B cell (primary cell): Measurements from ENCODE around the gene SYCP2. TPM values are rescaled to one million over a fixed set of nuclear protein-coding genes. Genes with fewer than 3 reads are reported as not detected.

Source experiments
- ATAC-seq: fragments of 200-7000 bp; cut with Tn5 transposase; one replicate; pipeline ENCODE4 v1.10.0; 2021; ENCODE audit warnings: low read depth, mild to moderate bottlenecking, moderate number of reproducible peaks, moderate library complexity
- CTCF ChIA-PET: fragments of 350-600 bp; sonication (Branson Sonifier 250); formaldehyde crosslinking; loops from one replicate; lab custom pipeline; 2021; ENCODE audit warnings: antibody characterized with exemption, inconsistent platforms; lab: Charles Lee
- POLR2A ChIA-PET: fragments of 350-600 bp; sonication (Branson Sonifier 250); formaldehyde crosslinking; loops from one replicate; lab custom pipeline; 2021; ENCODE audit warnings: antibody characterized with exemption; lab: Charles Lee
- DNase-seq: peaks from one replicate; pipeline ENCODE4 v3.0.0; 2013
- H2AFZ ChIP-seq: 2 replicates; pipeline ENCODE4 v1.6.1; 2012; ENCODE audit warnings: mild to moderate bottlenecking, low read depth, low read length; ENCODE audit not compliant: insufficient read depth, poor library complexity, severe bottlenecking
- H3K27ac ChIP-seq, 2 donors: 1 replicate in 1 of 2; 2 replicates in 1 of 2; pipeline ENCODE4 v1.5.1; 2012 to 2013; ENCODE audit warnings: low read length in 2 of 2, mild to moderate bottlenecking in 2 of 2, moderate library complexity in 1 of 2
- H3K27me3 ChIP-seq, 4 experiments: fragments of 200-600 bp in 1 of 4; sonication (generic) in 1 of 4; replicated peaks in 1 of 4; 1 replicate in 2 of 4; 2 replicates in 2 of 4; pipeline versions ENCODE4 v1.6.1 to v1.7.0; 2013 to 2016; ENCODE audit warnings: low read length in 3 of 4, mild to moderate bottlenecking in 2 of 4, mixed read lengths in 1 of 4, moderate library complexity in 1 of 4; ENCODE audit not compliant: insufficient read depth in 4 of 4, control insufficient read depth in 3 of 4; ENCODE audit errors: control extremely low read depth in 1 of 4
- H3K36me3 ChIP-seq, 2 experiments: replicated peaks in 1 of 2; 1 replicate in 1 of 2; 2 replicates in 1 of 2; pipeline versions ENCODE4 v1.6.1 to v1.7.1; 2013; ENCODE audit warnings: low read length in 1 of 2; ENCODE audit not compliant: insufficient read depth in 2 of 2, control insufficient read depth in 1 of 2; ENCODE audit errors: control extremely low read depth in 1 of 2, extremely low read depth in 1 of 2
- H3K4me1 ChIP-seq, 2 donors: fragments of 200-600 bp in 1 of 2; sonication (generic) in 1 of 2; 1 replicate in 1 of 2; 2 replicates in 1 of 2; pipeline versions ENCODE4 v1.5.1 to v1.6.1; 2013 to 2017; ENCODE audit warnings: low read length in 2 of 2; ENCODE audit not compliant: control insufficient read depth in 2 of 2, insufficient read depth in 2 of 2
- H3K4me2 ChIP-seq: replicated peaks from 2 replicates; pipeline ENCODE3; 2012; ENCODE audit warnings: mild to moderate bottlenecking, low read depth, low read length; ENCODE audit not compliant: poor library complexity, severe bottlenecking
- H3K4me3 ChIP-seq, 5 experiments: fragments of 200-600 bp in 1 of 5; sonication (generic) in 1 of 5; 1 replicate in 3 of 5; 2 replicates in 2 of 5; pipeline versions ENCODE4 v1.5.1 to v1.7.0; 2011 to 2016; ENCODE audit warnings: low read length in 4 of 5, mild to moderate bottlenecking in 4 of 5, low read depth in 2 of 5, control low read depth in 1 of 5, moderate library complexity in 1 of 5; ENCODE audit not compliant: insufficient read depth in 1 of 5; ENCODE audit errors: control extremely low read depth in 1 of 5, extremely low read depth in 1 of 5
- H3K79me2 ChIP-seq: fragments of 200-600 bp; sonication (generic); one replicate; pipeline ENCODE4 v1.6.0; 2016; ENCODE audit warnings: low read length; ENCODE audit not compliant: control insufficient read depth, insufficient read depth
- H3K9ac ChIP-seq: fragments of 200-600 bp; sonication (generic); 2 replicates; pipeline ENCODE4 v1.6.1; 2017; ENCODE audit warnings: mild to moderate bottlenecking, low read length, moderate library complexity
- H3K9me3 ChIP-seq, 3 donors: one replicate each; pipeline versions ENCODE4 v1.6.1 to v1.7.1; 2013; ENCODE audit warnings: low read length in 2 of 3; ENCODE audit not compliant: control insufficient read depth in 2 of 3, insufficient read depth in 1 of 3; ENCODE audit errors: control extremely low read depth in 1 of 3
- H4K20me1 ChIP-seq: 2 replicates; pipeline ENCODE4 v1.6.0; 2012; ENCODE audit warnings: mild to moderate bottlenecking, low read length; ENCODE audit not compliant: insufficient read depth, control insufficient read depth, poor library complexity, severe bottlenecking
- H3K27ac Mint-ChIP-seq: one replicate; pipeline ENCODE4 v1.8.0; 2021; ENCODE audit warnings: mixed read lengths
- H3K27me3 Mint-ChIP-seq: one replicate; pipeline ENCODE4 v1.8.0; 2021; ENCODE audit warnings: mixed read lengths
- H3K4me1 Mint-ChIP-seq: one replicate; pipeline ENCODE4 v1.8.0; 2021; ENCODE audit warnings: mixed read lengths
- H3K4me3 Mint-ChIP-seq: one replicate; pipeline ENCODE4 v1.8.0; 2021; ENCODE audit warnings: mixed read lengths
- H3K9me3 Mint-ChIP-seq: one replicate; pipeline ENCODE4 v1.8.0; 2022; ENCODE audit warnings: mixed read lengths; ENCODE audit not compliant: insufficient read depth
- EZH2 ChIP-seq: IDR thresholded peaks from 2 replicates; pipeline ENCODE4 v1.6.1; 2012; ENCODE audit warnings: borderline replicate concordance, low read depth, mild to moderate bottlenecking, moderate library complexity, low read length; ENCODE audit not compliant: insufficient read depth, poor library complexity, severe bottlenecking
- WGBS: methylation state at CpG from one replicate; pipeline ENCODE4 v1.1.5; 2013; ENCODE audit warnings: missing lambda C conversion rate; ENCODE audit not compliant: insufficient coverage; 5-methylcytosine and 5-hydroxymethylcytosine counted together
- intact Hi-C: fragments of 100-400 bp; cut with micrococcal nuclease; formaldehyde crosslinking; loops from one replicate; pipeline ENCODE4 v1.10.0; 2022
- polyA plus RNA-seq: library from polyadenylated mRNA; depleted of rRNA; stranded (reverse); fragments of >200 nt; gene quantifications from 2 replicates; pipeline ENCODE4 v1.2.3, GENCODE V29; 2012
- total RNA-seq, 2 donors: library from RNA; stranded (reverse); fragments of 120-200 nt in 1 of 2; gene quantifications; 1 replicate in 1 of 2; 2 replicates in 1 of 2; pipeline versions ENCODE4 v1.2.3 to v1.2.4, GENCODE V29; 2013 to 2022
- TF ChIP-seq, protein P1 (sequence below): fragments of 200-600 bp; IDR thresholded peaks from one replicate; pipeline ENCODE4 v1.8.0; 2022; ENCODE audit warnings: antibody characterized with exemption, mild to moderate bottlenecking

The SYCP2 gene
- total and polyA plus RNA-seq, 2 donors (not counting 1 experiment from before 2014, with no cell fraction given), result 0.98 to 4.5 TPM

- H3K4me1 Mint-ChIP-seq, result no peaks in the 10 kb centered on the region
These were observed 101.5 kb downstream of the SYCP2 start for GRCh38 chr20:59831916-59832270.

DNA sequence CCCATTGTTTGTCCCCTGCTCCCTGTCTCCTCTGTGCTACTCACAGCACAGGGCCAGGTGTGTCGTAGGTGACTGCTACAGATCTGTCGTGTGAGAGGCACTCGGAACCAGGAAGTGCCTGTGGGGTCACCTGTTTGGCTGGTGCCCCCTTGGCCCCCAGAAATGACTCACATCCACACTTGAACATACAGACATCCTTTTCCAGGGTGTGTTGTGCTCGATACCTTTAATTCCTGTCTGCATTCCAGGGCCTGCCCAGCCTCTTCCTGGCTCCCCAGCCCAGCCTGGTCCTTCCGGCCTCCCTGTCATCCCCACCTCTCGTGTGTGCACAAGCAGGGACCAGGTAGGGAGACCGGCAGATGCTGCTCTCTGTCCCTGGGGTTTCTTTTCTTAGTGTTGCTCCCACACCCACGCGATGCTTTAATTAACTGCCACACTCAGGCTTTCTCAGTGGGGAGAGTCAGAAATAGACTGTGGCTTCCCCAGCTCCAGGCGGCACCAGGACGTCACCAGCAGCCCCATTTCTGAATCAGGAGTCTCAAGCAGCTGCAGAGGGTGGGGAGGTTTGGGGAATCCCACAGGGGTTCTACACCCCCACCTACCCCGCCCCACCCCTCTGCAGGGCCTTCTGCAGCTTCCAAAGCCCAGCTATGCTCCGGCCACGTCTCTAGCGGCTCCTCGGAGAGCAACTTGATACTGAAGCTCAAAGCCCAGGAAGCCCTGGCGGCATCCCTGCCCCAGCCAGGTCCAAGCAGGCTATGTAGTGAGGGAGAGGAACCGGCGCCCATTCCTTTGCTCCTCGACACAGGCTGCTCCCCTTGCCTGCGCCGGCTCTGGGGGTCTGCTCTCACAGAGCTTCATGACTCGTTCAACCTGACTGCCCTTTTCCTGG lies 102.2 kb downstream of the SYCP2 start:
- no peak overlapping the region for H3K9ac ChIP-seq
- 73% methylated on average over 17 of the region's 23 CpGs for WGBS
- CTCF ChIA-PET, result no interaction called here
- H3K27ac Mint-ChIP-seq, result no peak overlapping the region
- peaks cover 0 to 2% (median 0%) of the 10 kb centered on the region in 3 donors for H3K9me3 ChIP-seq
- H2AFZ ChIP-seq, result no peak overlapping the region
- H4K20me1 ChIP-seq, result no peaks in the 10 kb centered on the region
- intact Hi-C loops, result no loop called here
- no peaks in the 10 kb centered on the region for H3K4me1 Mint-ChIP-seq
- no peak overlapping the region for H3K27ac ChIP-seq
- POLR2A ChIA-PET, result no interaction called here
- no peaks in the 10 kb centered on the region for H3K9me3 Mint-ChIP-seq
- no peak overlapping the region for H3K4me3 Mint-ChIP-seq
- H3K4me2 ChIP-seq, result no peak overlapping the region
- no peak overlapping the region for H3K4me3 ChIP-seq
- DNase-seq, result no peak
- no peaks in the 10 kb centered on the region for H3K4me1 ChIP-seq
- H3K27me3 ChIP-seq, result peaks cover 0 to 6% (median 0%) of the 10 kb centered on the region in 4 experiments
- peaks cover 36% of the 10 kb centered on the region for H3K27me3 Mint-ChIP-seq
- H3K36me3 ChIP-seq, result no peaks in the 10 kb centered on the region
- TF ChIP-seq EZH2, result no peak
- TF ChIP-seq, protein P1, sequence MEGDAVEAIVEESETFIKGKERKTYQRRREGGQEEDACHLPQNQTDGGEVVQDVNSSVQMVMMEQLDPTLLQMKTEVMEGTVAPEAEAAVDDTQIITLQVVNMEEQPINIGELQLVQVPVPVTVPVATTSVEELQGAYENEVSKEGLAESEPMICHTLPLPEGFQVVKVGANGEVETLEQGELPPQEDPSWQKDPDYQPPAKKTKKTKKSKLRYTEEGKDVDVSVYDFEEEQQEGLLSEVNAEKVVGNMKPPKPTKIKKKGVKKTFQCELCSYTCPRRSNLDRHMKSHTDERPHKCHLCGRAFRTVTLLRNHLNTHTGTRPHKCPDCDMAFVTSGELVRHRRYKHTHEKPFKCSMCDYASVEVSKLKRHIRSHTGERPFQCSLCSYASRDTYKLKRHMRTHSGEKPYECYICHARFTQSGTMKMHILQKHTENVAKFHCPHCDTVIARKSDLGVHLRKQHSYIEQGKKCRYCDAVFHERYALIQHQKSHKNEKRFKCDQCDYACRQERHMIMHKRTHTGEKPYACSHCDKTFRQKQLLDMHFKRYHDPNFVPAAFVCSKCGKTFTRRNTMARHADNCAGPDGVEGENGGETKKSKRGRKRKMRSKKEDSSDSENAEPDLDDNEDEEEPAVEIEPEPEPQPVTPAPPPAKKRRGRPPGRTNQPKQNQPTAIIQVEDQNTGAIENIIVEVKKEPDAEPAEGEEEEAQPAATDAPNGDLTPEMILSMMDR, result no peak
- H3K79me2 ChIP-seq, result no peaks in the 10 kb centered on the region
- ATAC-seq, result no peak

More at GRCh38 chr20:59831916-59832270, 101.5 kb downstream of the SYCP2 start:
- Histone ChIP-seq H2AFZ (no peak overlapping the region), H3K36me3 (no peaks in the 10 kb centered on the region), H3K27me3 (peaks cover 0 to 6% (median 0%) of the 10 kb centered on the region in 4 experiments), H3K4me2 (no peak overlapping the region), H3K4me1 (no peaks in the 10 kb centered on the region), H3K9ac (no peak overlapping the region), H4K20me1 (no peaks in the 10 kb centered on the region), H3K4me3 (no peak overlapping the region), H3K27ac (no peak overlapping the region), H3K79me2 (no peaks in the 10 kb centered on the region), H3K9me3 (no peaks in the 10 kb centered on the region)
- intact Hi-C loops, result no loop called here
- Mint-ChIP-seq H3K9me3 (no peaks in the 10 kb centered on the region), H3K4me3 (no peak overlapping the region), H3K27me3 (peaks cover 36% of the 10 kb centered on the region), H3K27ac (no peak overlapping the region)
- ChIA-PET CTCF (no interaction called here), POLR2A (no interaction called here)
- ATAC-seq (no peak), DNase-seq (no peak)
- WGBS, result 90% methylated on average over 3 of the region's 3 CpGs
- TF ChIP-seq, protein P1, result no peak
- no peak for TF ChIP-seq EZH2
